Hepatocyte (in vitro differentiated cells): ENCODE data around the gene MYRF. TPM values are rescaled to one million over a fixed set of nuclear protein-coding genes. Genes with fewer than 3 reads are reported as not detected.

ENCODE experiments used
- DNase-seq: peaks from one replicate; pipeline ENCODE4 v3.0.0-alpha.2; 2016; ENCODE audit warnings: low spot score
- H2AFZ ChIP-seq: fragments of 200-600 bp; sonication (generic); 2 replicates; pipeline ENCODE4 v1.6.0; 2016; ENCODE audit warnings: antibody characterized with exemption, mild to moderate bottlenecking
- H3K27ac ChIP-seq: fragments of 200-600 bp; sonication (generic); 2 replicates; pipeline ENCODE4 v1.5.1; 2016; ENCODE audit warnings: mild to moderate bottlenecking
- H3K27me3 ChIP-seq: fragments of 200-600 bp; sonication (generic); 2 replicates; pipeline ENCODE4 v1.6.1; 2016
- H3K36me3 ChIP-seq: fragments of 200-600 bp; sonication (generic); replicated peaks from 2 replicates; pipeline ENCODE4 v1.5.1; 2016; ENCODE audit warnings: low read depth; ENCODE audit not compliant: insufficient read depth
- H3K4me1 ChIP-seq: fragments of 200-600 bp; sonication (generic); 2 replicates; pipeline ENCODE4 v1.5.1; 2016; ENCODE audit warnings: mild to moderate bottlenecking, moderate library complexity; ENCODE audit not compliant: insufficient read depth
- H3K4me2 ChIP-seq: fragments of 200-600 bp; sonication (generic); 2 replicates; pipeline ENCODE4 v1.6.0; 2016
- H3K4me3 ChIP-seq: fragments of 200-600 bp; sonication (generic); 2 replicates; pipeline ENCODE4 v1.5.1; 2016; ENCODE audit warnings: mild to moderate bottlenecking
- H3K79me2 ChIP-seq: fragments of 200-600 bp; sonication (generic); 2 replicates; pipeline ENCODE4 v1.6.0; 2017; ENCODE audit warnings: mild to moderate bottlenecking
- H3K9me2 ChIP-seq: fragments of 200-600 bp; sonication (generic); replicated peaks from 2 replicates; pipeline ENCODE4 v1.6.0; 2017; ENCODE audit warnings: mild to moderate bottlenecking; ENCODE audit not compliant: insufficient read depth
- H3K9me3 ChIP-seq: fragments of 200-600 bp; sonication (generic); 2 replicates; pipeline ENCODE4 v1.5.1; 2016; ENCODE audit warnings: low read depth, mild to moderate bottlenecking
- H4K20me1 ChIP-seq: fragments of 200-600 bp; sonication (generic); 2 replicates; pipeline ENCODE4 v1.6.0; 2016; ENCODE audit warnings: mild to moderate bottlenecking; ENCODE audit not compliant: insufficient read depth, poor library complexity, severe bottlenecking
- CTCF ChIP-seq: fragments of 200-600 bp; sonication (generic); IDR thresholded peaks from 2 replicates; pipeline ENCODE4 v1.5.1; 2016; ENCODE audit warnings: antibody characterized with exemption, mild to moderate bottlenecking; ENCODE audit not compliant: poor library complexity
- EZH2 ChIP-seq: fragments of 200-600 bp; sonication (generic); IDR thresholded peaks from 2 replicates; pipeline ENCODE4 v1.6.1; 2016; ENCODE audit warnings: antibody characterized with exemption, mild to moderate bottlenecking, borderline replicate concordance
- EZH2phosphoT487 ChIP-seq: fragments of 200-600 bp; sonication (generic); IDR thresholded peaks from one replicate; pipeline ENCODE4 v1.6.1; 2018; ENCODE audit warnings: antibody characterized with exemption, mild to moderate bottlenecking, low read depth, moderate library complexity; ENCODE audit not compliant: unreplicated experiment, severe bottlenecking
- WGBS: methylation state at CpG from one replicate; pipeline ENCODE4 v1.1.6; 2016; ENCODE audit warnings: low lambda C conversion rate; ENCODE audit errors: missing lambda C conversion rate; 5-methylcytosine and 5-hydroxymethylcytosine counted together
- polyA plus RNA-seq: library from polyadenylated mRNA; unstranded; fragments of >200 nt; fragmentation: Nextera tagmentation; extraction: Ambion mirVana; gene quantifications from 2 replicates; pipeline ENCODE4 v1.2.1, GENCODE V29; 2016
- total RNA-seq: library from RNA; depleted of rRNA; stranded (reverse); fragments of >200 nt; gene quantifications from 2 replicates; pipeline ENCODE4 v1.2.3, GENCODE V29; 2014

MYRF gene
- total and polyA plus RNA-seq, 2 experiments from 2014 or later: 57.3 to 96.7 TPM

- Histone ChIP-seq H3K9me3 (no peaks in the 10 kb centered on the region), H3K27me3 (no peaks in the 10 kb centered on the region), H3K4me3 (no peak overlapping the region), H4K20me1 (no peaks in the 10 kb centered on the region), H3K36me3 (no peaks in the 10 kb centered on the region), H3K9me2 (no peaks in the 10 kb centered on the region), H3K4me2 (no peak overlapping the region), H3K27ac (no peak overlapping the region), H3K4me1 (no peaks in the 10 kb centered on the region), H3K79me2 (no peaks in the 10 kb centered on the region), H2AFZ (no peak overlapping the region)
- DNase-seq: no peak
- TF ChIP-seq CTCF: no peak
- no peak for TF ChIP-seq EZH2
- no peak for TF ChIP-seq EZH2phosphoT487
- 86% methylated on average over 3 of the region's 3 CpGs for WGBS
These were observed 29.9 kb downstream of the MYRF start for GRCh38 chr11:61782299-61782698.

GRCh38 chr11:61782841-61783240 is 30.4 kb downstream of the MYRF start:
- Histone ChIP-seq H3K9me2 (no peaks in the 10 kb centered on the region), H3K27me3 (no peaks in the 10 kb centered on the region), H3K4me1 (no peaks in the 10 kb centered on the region), H3K36me3 (no peaks in the 10 kb centered on the region), H3K4me3 (no peak overlapping the region), H3K79me2 (no peaks in the 10 kb centered on the region), H3K27ac (no peak overlapping the region), H2AFZ (no peak overlapping the region), H4K20me1 (no peaks in the 10 kb centered on the region), H3K9me3 (no peaks in the 10 kb centered on the region), H3K4me2 (no peak overlapping the region)
- DNase-seq: no peak
- TF ChIP-seq EZH2phosphoT487 (no peak), EZH2 (no peak), CTCF (no peak)
- WGBS: 69% methylated on average over 11 of the region's 11 CpGs

- no peaks in the 10 kb centered on the region for H3K79me2 ChIP-seq
- H3K27me3 ChIP-seq: no peaks in the 10 kb centered on the region
- H3K36me3 ChIP-seq: no peaks in the 10 kb centered on the region
- H4K20me1 ChIP-seq: no peaks in the 10 kb centered on the region
- no peak overlapping the region for H3K4me2 ChIP-seq
- no peaks in the 10 kb centered on the region for H3K9me2 ChIP-seq
- no peaks in the 10 kb centered on the region for H3K9me3 ChIP-seq
- H3K4me3 ChIP-seq: no peak overlapping the region
- TF ChIP-seq EZH2 (no peak), CTCF (no peak), EZH2phosphoT487 (no peak)
- DNase-seq: no peak
- no peak overlapping the region for H2AFZ ChIP-seq
- no peak overlapping the region for H3K27ac ChIP-seq
- no peaks in the 10 kb centered on the region for H3K4me1 ChIP-seq
- 71% methylated on average over 13 of the region's 13 CpGs for WGBS
These were observed 31.5 kb downstream of the MYRF start for GRCh38 chr11:61783717-61784505.
